Inflammatory macrophage treated with lipopolysaccharide for 4 hours (primary cell): Measurements from ENCODE around the gene KCNA1.
"Not testable (repeated sequence)": the region's sequence is repeated elsewhere in the genome, so short reads cannot be mapped to it uniquely, and the experiment has no call there.

Experiments
- DNase-seq: peaks from one replicate; pipeline ENCODE4 v3.0.0-alpha.2; 2020

Gene KCNA1

DNA sequence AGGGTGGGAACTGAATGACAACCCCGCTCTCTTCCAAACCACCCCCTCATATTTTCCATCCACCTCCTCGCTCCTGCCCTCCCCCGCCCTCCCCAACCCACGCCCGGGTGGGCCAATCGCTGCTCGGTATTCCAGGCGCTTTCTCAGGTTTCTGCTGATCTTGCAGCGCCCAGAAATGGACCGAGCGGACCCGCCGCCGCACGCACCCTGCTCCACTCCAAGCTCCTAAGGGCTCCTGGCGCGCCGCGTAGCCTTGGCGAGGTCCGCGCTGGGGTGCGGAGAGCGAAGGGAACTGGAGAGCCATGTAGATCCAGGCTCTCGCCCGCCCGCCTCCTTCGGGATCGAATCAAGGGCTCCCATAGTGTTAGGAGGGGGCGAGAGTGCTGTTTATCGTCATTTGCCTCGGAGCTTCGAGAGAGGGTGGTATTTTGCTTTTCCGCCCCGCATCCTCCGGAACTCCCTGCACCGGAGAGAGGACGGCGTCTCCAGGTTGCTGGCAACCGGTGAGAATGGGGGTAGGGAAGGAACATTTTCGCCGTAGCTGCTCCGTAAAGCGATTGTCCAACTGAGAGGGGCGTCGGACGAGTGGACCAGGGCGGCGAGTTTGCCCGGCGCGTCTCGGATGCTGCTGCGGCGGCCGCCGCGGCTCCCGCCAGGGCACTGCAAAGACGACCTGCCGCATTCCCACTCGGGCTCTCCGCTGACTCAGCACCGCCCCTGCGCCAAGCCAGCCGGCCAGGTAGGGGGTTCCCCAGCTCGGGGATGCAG is at the start of gene KCNA1:
TSS of gene KCNA1 (plus strand) at position 172 of the 768 bp plus-strand sequence. CDS start 1,474 bp downstream, outside the sequence.
- DNase-seq, result no peak

DNA sequence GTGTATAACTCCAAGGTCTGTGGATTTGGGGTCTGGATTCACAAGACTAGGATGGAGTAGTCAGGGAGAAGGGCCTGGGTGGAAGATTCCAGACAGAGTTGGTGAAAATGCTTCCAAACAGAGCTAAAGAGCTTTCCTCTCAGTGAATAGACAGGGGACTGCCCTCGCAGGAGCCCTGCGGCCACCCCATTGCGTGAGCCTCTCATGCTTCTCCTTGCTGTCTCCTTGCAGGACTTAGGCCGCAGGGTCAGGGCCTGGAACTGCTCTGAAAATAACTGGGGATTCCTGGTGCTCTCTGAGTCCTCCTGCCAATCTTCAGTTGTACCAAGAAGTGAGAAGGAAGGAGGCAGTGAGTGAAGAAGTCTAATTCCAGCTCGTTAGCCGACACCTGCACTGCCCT is 49.0 kb upstream of the KCNA1 start:
- no peak for DNase-seq

DNA sequence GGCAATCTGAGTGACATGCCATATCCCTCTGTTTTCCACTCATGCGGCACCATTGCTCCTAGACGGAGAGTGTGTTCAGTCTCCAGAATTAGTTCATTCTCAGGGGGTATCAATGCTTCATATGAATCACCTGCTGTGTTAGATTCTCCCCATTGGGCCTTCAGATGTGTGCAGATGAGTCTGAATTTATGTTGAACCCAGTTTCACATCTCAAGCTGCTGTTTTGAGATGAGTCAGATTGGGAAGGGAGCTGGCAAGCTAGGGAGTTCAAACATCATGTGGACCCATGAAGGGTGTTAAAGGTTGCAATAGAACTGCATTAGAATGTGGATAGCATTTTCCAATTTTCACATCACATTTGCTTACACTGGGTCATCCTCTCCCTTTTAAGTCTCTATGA is 46.9 kb upstream of the KCNA1 start:
- DNase-seq, result no peak

DNA sequence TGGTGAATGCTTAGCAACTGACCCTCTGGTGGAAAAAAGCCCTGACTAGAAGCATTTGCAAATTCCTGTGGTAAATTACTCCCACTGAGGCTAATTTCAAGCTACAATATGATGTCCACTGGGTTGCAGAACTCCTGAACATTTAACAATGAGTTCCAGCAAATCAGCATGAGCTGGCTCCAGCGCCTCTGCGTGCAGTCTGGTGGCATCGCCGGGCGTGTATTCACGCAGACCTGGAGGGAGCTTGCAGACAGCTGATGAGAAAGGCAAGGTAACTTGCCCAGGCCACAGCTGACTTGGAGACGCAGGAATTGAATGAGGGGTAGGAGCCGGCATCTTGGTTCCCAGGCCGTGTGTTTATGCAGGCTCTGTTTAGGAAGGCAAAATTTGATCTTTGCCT is 45.1 kb upstream of the KCNA1 start:
- DNase-seq, result no peak

GRCh38 chr12:4865246-4865645 is 44.5 kb upstream of the KCNA1 start:
- DNase-seq, result no peak

DNA sequence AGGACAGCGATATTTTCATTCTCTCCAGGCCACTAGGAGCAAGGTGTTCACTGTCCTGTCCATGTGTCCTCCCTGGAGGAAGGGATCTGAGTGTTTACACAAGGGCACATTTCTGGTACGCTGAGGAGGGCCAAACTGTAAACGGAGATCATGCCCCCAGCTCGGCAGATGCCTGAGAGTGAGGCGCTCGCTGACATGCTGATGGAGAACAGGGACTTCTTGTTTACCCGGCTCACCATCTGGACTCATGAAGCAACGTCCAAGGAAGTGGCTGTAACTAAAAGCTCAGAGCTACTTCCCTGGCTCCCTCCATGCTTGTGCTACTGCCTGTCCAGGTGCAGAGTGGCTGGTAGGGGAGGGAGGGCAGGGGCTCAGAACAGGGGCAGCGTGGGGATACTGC is 43.4 kb upstream of the KCNA1 start:
- DNase-seq, result no peak

GRCh38 chr12:4867384-4867783 is 42.3 kb upstream of the KCNA1 start:
- no peak for DNase-seq

- no peak for DNase-seq
Measured at GRCh38 chr12:4870423-4870822, 39.3 kb upstream of the KCNA1 start.

DNA sequence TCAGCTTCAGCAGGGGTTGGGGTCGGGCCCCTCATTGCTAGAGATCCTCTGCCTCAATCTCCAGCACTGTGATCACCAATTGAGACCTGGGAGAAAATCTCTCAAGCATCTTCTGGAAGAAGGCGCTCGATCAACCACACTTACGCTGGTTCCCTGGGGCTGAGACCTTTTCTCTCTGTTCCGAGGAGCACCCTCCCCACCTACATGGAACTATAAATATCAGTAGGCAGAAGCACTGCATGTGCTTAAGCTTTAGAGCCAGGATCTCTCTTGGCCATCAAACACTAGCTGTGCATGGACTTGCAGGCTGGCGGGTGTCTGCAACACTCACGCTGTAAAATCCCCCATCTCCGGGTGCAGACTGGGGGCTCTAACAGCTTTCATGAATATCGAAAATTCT is 38.2 kb upstream of the KCNA1 start:
- DNase-seq, result no peak

DNA sequence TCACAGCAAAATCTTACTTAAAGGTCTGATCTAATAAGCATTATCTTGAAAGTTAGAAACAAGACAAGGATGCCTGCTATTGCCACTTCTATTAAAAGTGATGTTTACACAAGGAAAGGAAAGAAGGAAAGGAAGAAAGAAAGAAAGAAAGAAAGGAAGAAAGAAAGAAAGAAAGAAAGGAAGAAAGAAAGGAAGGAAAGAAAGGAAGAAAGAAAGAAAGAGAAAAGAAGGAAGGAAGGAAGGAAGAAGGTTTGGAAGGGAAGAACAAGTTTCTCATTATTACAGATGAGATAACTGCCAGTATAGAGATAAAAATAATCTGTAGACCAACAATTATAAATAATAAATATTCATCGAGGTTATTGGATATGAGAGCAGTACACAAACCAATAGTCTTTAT is 35.8 kb upstream of the KCNA1 start:
- no peak for DNase-seq

DNA sequence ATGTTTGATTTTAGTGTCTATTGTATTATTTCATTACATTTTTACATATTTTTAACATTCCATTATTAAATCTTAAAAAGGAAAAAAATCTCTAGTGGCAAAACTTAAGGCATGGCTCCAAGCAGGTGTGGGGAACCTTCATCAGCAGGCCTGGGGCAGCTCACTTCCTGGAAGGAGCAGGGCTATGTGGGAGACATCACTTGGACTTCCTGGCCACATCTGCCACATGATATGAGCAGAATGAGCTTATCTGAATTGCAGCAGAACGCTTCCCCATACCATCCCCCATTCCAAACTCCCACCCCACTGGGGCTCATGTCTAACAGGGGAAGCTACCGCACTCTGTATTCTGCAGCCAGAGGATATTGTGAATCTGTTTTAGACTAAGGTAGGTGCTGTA is 35.0 kb upstream of the KCNA1 start:
- DNase-seq, result no peak

DNA sequence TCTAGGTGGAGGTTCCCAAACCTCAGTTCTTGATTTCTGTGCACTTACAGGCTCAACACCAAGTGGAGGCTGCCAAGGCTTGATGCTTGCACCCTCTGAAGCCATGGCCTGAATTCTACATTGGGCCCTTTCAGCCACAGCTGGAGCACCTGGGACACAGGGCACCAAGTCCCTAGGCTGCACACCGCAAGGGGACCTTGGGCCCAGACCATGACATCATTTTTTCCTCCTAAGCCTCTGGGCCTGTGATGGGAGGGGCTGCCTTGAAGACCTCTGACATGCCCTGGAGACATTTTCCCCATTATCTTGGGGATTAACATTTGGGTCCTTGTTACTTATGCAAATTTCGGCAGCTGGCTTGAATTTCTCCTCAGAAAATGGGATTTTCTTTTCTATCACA is 30.2 kb upstream of the KCNA1 start:
- not testable (repeated sequence) for DNase-seq

DNA sequence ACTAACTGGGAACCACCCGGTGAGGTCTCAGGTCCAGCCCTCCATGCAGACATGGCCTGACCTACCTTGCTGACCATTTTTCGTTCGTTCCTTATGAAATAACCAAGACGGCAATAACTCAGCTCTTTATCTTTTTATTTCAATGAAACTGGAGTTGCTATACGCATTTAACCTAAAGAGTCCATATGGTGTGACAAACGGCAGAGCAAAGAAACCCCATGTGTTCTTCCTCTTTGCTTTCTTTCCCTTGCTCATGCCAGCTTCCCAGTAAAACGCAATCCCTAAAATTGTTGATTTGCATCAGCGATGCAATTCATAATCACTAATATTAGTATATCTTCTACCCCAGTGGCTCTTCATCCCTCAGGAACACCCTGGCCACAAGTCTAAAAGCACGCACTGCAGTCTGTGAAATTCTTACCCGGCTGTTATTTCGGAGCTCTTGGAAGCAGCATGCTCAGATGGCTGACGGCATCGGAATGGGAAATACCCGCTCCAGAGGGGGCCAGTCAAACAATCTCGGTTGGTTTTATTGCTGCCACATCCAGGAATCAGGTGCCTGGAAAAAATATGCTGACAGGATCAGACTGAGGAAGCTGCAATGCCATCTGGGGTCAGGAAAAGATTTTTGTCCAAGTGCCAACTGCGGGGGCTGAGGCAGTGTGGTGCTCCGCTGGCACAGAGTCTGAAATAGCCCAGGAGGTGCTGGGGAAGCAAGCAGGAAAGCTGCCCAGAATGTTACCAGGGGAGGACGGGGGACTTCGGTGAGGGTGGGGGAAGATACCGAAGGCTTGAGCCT is 28.2 kb upstream of the KCNA1 start:
- DNase-seq, result no peak

DNA sequence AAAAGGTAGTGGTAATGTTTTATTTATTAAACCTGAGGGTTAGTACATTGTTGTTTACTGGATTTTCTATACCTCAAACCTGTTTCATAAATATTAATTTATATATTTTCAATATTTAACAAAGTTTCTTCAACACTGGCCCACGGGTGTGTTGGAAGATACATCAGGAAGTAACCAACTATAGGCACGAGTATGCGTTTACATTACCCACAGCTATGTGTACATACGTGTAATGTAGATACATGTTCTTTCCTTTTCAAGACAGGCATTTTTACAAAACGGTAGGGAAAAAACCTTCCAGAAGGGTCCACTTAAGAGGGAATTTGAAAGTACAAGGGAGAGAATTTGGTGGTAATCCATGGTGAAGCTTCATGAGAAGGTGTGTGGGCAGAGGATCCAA is 17.8 kb upstream of the KCNA1 start:
- DNase-seq, result no peak

- DNase-seq, result no peak
Measured at GRCh38 chr12:4892418-4892817, 17.3 kb upstream of the KCNA1 start.

- no peak for DNase-seq
Measured at GRCh38 chr12:4894019-4894418, 15.7 kb upstream of the KCNA1 start.

DNA sequence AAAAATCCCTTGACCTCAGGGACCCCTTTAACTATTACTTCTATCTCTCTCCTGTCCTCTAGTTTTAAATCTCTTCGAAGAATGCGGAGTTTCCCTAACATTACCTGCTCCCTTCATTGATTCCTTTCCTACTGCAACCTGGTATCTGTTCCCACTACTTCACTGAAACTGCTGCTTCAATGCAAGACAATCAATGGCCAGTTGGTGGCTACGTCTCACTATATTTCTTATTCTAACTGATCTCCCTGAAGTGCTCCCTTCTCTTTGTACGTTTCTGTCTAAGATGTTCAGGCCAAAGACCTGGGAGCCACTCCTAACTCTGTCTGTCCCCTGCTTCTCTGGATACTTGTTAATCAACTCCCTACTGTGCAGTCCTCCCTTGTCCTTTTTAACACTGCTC is 10.3 kb upstream of the KCNA1 start:
- no peak for DNase-seq

DNA sequence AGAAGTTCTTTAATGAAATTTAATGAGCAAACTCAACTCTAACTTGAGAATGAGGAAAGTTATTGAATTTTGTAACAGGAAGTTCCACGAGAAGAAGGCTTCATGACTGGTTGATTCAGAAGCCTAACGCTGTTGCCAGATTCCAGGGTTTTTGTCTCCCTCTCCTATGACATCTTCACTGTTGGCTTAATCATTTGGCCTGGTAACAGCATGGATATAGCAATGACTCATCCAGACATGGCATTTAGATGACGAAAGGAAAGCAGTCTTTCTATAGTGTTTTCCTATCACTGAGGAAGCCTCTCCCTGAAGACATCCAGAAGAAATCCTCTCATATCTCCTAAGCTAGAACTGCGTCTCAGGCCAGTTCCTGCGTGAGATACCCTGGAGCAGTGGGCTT is 9.4 kb upstream of the KCNA1 start:
- DNase-seq, result no peak

- DNase-seq, result no peak
Measured at GRCh38 chr12:4905316-4905715, 4.4 kb upstream of the KCNA1 start.

GRCh38 chr12:4908684-4909409 is 858 bp upstream of the KCNA1 start:
- no peak for DNase-seq

GRCh38 chr12:4909410-4909733 is 333 bp upstream of the KCNA1 start:
- DNase-seq, result no peak

GRCh38 chr12:4910502-4911315 is 1.0 kb downstream of the KCNA1 start:
- DNase-seq, result no peak
